Endothelial cell of umbilical vein (primary cell): ENCODE measurements around the gene MARCHF9. TPM values are rescaled to one million over a fixed set of nuclear protein-coding genes. Genes with fewer than 3 reads are reported as not detected.

Experiments used
- BruUV-seq: library from RNA; stranded (reverse); fragments of 400-500 nt; replicated peaks from 2 replicates; lab custom pipeline; 2021; lab: Mats Ljungman, UMichigan
- CTCF ChIA-PET: fragments of 300-600, 350-600 bp; sonication (Branson Sonifier 250); formaldehyde crosslinking; loops from one replicate; lab custom pipeline; 2021; ENCODE audit warnings: antibody characterized with exemption, inconsistent platforms; lab: Charles Lee
- POLR2A ChIA-PET: fragments of 300-600, 350-600 bp; sonication (Branson Sonifier 250); formaldehyde crosslinking; loops from one replicate; lab custom pipeline; 2021; ENCODE audit warnings: antibody characterized with exemption, inconsistent platforms; lab: Charles Lee
- DNase-seq: peaks from one replicate; pipeline ENCODE4 v3.0.0-alpha.2; 2011; ENCODE audit warnings: low read depth, low spot score
- FAIRE-seq: peaks from 2 replicates; lab custom pipeline; 2011; peaks lifted over from hg19 to GRCh38; lab: Jason Lieb, UNC
- H2AFZ ChIP-seq: 2 replicates; pipeline ENCODE4 v1.6.0; 2012; ENCODE audit warnings: low read depth, low read length, control low read depth, inconsistent platforms
- H3K27ac ChIP-seq: 2 replicates; pipeline ENCODE4 v1.5.1; 2011; ENCODE audit warnings: low read depth, mild to moderate bottlenecking, control low read depth, low read length, moderate library complexity; ENCODE audit not compliant: insufficient read depth
- H3K27me3 ChIP-seq, 2 experiments: 2 replicates each; pipeline versions ENCODE4 v1.6.0 to v1.6.1; 2011; ENCODE audit warnings: low read length in 2 of 2, mixed read lengths in 1 of 2; ENCODE audit not compliant: control insufficient read depth in 2 of 2, insufficient read depth in 2 of 2
- H3K36me3 ChIP-seq, 2 experiments: 2 replicates in 1 of 2; 3 replicates in 1 of 2; pipeline ENCODE4 v1.5.1; 2011; ENCODE audit warnings: low read length in 2 of 2, mild to moderate bottlenecking in 1 of 2, moderate library complexity in 1 of 2; ENCODE audit not compliant: control insufficient read depth in 2 of 2, insufficient read depth in 2 of 2; ENCODE audit errors: extremely low read depth in 1 of 2
- H3K4me1 ChIP-seq: 3 replicates; pipeline ENCODE4 v1.5.1; 2011; ENCODE audit warnings: mild to moderate bottlenecking, low read length; ENCODE audit not compliant: control insufficient read depth, insufficient read depth; ENCODE audit errors: extremely low read depth
- H3K4me2 ChIP-seq: 2 replicates; pipeline ENCODE4 v1.6.1; 2011; ENCODE audit warnings: low read length, control low read depth, mixed read lengths; ENCODE audit not compliant: insufficient read depth
- H3K4me3 ChIP-seq, 3 experiments: fragments of 200-600 bp in 1 of 3; sonication (generic), shearing (Covaris generic) in 1 of 3; replicated peaks in 1 of 3; 2 replicates each; pipeline ENCODE4 v1.5.1; 2011 to 2016; ENCODE audit warnings: control low read depth in 3 of 3, low read length in 3 of 3, mild to moderate bottlenecking in 2 of 3, inconsistent platforms in 1 of 3, low read depth in 1 of 3, moderate library complexity in 1 of 3; ENCODE audit not compliant: insufficient read depth in 1 of 3
- H3K79me2 ChIP-seq: 2 replicates; pipeline ENCODE4 v1.6.0; 2012; ENCODE audit warnings: low read length, inconsistent platforms; ENCODE audit not compliant: control insufficient read depth, insufficient read depth
- H3K9ac ChIP-seq: replicated peaks from 2 replicates; pipeline ENCODE3; 2011; ENCODE audit warnings: low read length, control low read depth; ENCODE audit not compliant: insufficient read depth; ENCODE audit errors: extremely low read depth
- H3K9me1 ChIP-seq: replicated peaks from 3 replicates; pipeline ENCODE4 v1.6.0; 2011; ENCODE audit warnings: mild to moderate bottlenecking, low read length; ENCODE audit not compliant: control insufficient read depth, insufficient read depth; ENCODE audit errors: extremely low read depth
- H3K9me3 ChIP-seq: replicated peaks from 2 replicates; pipeline ENCODE4 v1.5.1; 2012; ENCODE audit warnings: low read length, inconsistent platforms; ENCODE audit not compliant: control insufficient read depth, insufficient read depth
- H4K20me1 ChIP-seq: replicated peaks from 2 replicates; pipeline ENCODE3; 2011; ENCODE audit warnings: mild to moderate bottlenecking, low read length; ENCODE audit not compliant: control insufficient read depth, insufficient read depth; ENCODE audit errors: extremely low read depth
- CTCF ChIP-seq, 2 donors: IDR thresholded peaks; 1 replicate in 1 of 2; 2 replicates in 1 of 2; pipeline ENCODE4 v1.5.1; 2011; ENCODE audit warnings: low read length in 2 of 2, mild to moderate bottlenecking in 2 of 2, moderate library complexity in 2 of 2, control low read depth in 1 of 2, inconsistent platforms in 1 of 2, low read depth in 1 of 2; ENCODE audit not compliant: insufficient read depth in 1 of 2; ENCODE audit errors: extremely low read depth in 1 of 2
- EZH2 ChIP-seq: IDR thresholded peaks from 2 replicates; pipeline ENCODE4 v1.6.1; 2012; ENCODE audit warnings: borderline replicate concordance, low read depth, mild to moderate bottlenecking, moderate library complexity, low read length, inconsistent platforms; ENCODE audit not compliant: severe bottlenecking
- FOS ChIP-seq: IDR thresholded peaks from 2 replicates; pipeline ENCODE4 v1.6.1; 2011; ENCODE audit warnings: mild to moderate bottlenecking, low read length, moderate library complexity, borderline replicate concordance; ENCODE audit not compliant: insufficient read depth
- GATA2 ChIP-seq: IDR thresholded peaks from 2 replicates; pipeline ENCODE4 v1.7.0; 2011; ENCODE audit warnings: low read depth, mild to moderate bottlenecking, moderate library complexity, mixed read lengths, low read length; ENCODE audit not compliant: insufficient read length, insufficient read depth
- JUN ChIP-seq: IDR thresholded peaks from 2 replicates; pipeline ENCODE4 v1.6.1; 2011; ENCODE audit warnings: borderline replicate concordance, low read depth; ENCODE audit not compliant: insufficient read length, insufficient read depth
- MAX ChIP-seq: IDR thresholded peaks from 2 replicates; pipeline ENCODE4 v1.6.1; 2011; ENCODE audit not compliant: insufficient read depth, insufficient read length
- MYC ChIP-seq: IDR thresholded peaks from one replicate; pipeline ENCODE4 v1.6.1; 2011; ENCODE audit warnings: mild to moderate bottlenecking, low read depth, low read length
- POLR2A ChIP-seq: IDR thresholded peaks from 2 replicates; pipeline ENCODE4 v1.6.1; 2012; ENCODE audit warnings: low read depth, mild to moderate bottlenecking, control low read depth, low read length
- POLR2AphosphoS5 ChIP-seq: IDR thresholded peaks from 2 replicates; pipeline ENCODE4 v1.6.1; 2012; ENCODE audit warnings: low read depth, mild to moderate bottlenecking, control low read depth, low read length, moderate library complexity; ENCODE audit not compliant: insufficient read depth
- dilution Hi-C: fragments of 300-500 bp; cut with MboI; formaldehyde crosslinking; loops from one replicate; pipeline ENCODE4 v1.15.0; 2019; ENCODE audit warnings: low sequenced_read_pairs; ENCODE audit not compliant: extremely low pct_ligation_motif_present
- intact Hi-C: fragments of 100-400 bp; cut with micrococcal nuclease; formaldehyde crosslinking; loops from one replicate; pipeline ENCODE4 v1.10.0; 2022
- polyA plus RNA-seq, 4 experiments: library from polyadenylated mRNA; depleted of rRNA in 3 of 4; stranded (reverse) in 3 of 4; unstranded in 1 of 4; fragments of >200 nt; gene quantifications; 2 replicates each; pipeline versions ENCODE4 v1.2.1 to v1.2.3, GENCODE V29; 2011 to 2012; ENCODE audit warnings: missing spikeins in 1 of 4
- total RNA-seq: library from RNA; stranded (reverse); gene quantifications from 2 replicates; pipeline ENCODE4 v1.2.3, GENCODE V29; 2021

Gene MARCHF9
- total and polyA plus RNA-seq, 2 donors (not counting 3 experiments of a cell fraction or from before 2014, with no cell fraction given): 4.6 to 4.8 TPM

GRCh38 chr12:57712701-57713100, 42.2 kb upstream of the MARCHF9 start:
- DNase-seq (no peak), FAIRE-seq (no peak)
- intact Hi-C loops (no loop called here), dilution Hi-C loops (no loop called here)
- Histone ChIP-seq H3K79me2 (no peaks in the 10 kb centered on the region), H4K20me1 (no peaks in the 10 kb centered on the region), H3K9me3 (no peaks in the 10 kb centered on the region), H2AFZ (no peak overlapping the region), H3K36me3 (peaks cover 0 to 20% of the 10 kb centered on the region in 2 experiments), H3K9me1 (no peaks in the 10 kb centered on the region), H3K4me3 (no peak overlapping the region), H3K4me2 (no peak overlapping the region), H3K9ac (no peak overlapping the region), H3K27me3 (no peaks in the 10 kb centered on the region), H3K27ac (no peak overlapping the region), H3K4me1 (no peaks in the 10 kb centered on the region)
- BruUV-seq: no TSS peak
- POLR2A ChIA-PET: no interaction called here
- CTCF ChIA-PET: interaction anchor here (1.3 to 1.7 kb wide), 2 partner anchors 13 to 129 kb away, joined by 4 to 8 read pairs; no protein-coding TSS in a partner anchor
- TF ChIP-seq CTCF (IDR thresholded peaks at IDR 0.05; ENCODE audit: extremely low read depth in 1 of 2, insufficient read depth in 1 of 2, low read depth in 1 of 2, low read length in 2 of 2): no peak
- no peak for TF ChIP-seq GATA2
- TF ChIP-seq MYC: no peak

GRCh38 chr12:57713209-57713608, 41.7 kb upstream of the MARCHF9 start:
- H3K36me3 ChIP-seq: peaks cover 0 to 25% of the 10 kb centered on the region in 2 experiments

More at GRCh38 chr12:57713209-57713608, 41.7 kb upstream of the MARCHF9 start:
- dilution Hi-C loops (no loop called here), intact Hi-C loops (no loop called here)
- DNase-seq (no peak), FAIRE-seq (no peak)
- Histone ChIP-seq H3K9me1 (no peaks in the 10 kb centered on the region), H3K4me2 (no peak overlapping the region), H3K9ac (no peak overlapping the region), H3K27ac (no peak overlapping the region), H2AFZ (no peak overlapping the region), H3K79me2 (no peaks in the 10 kb centered on the region), H3K9me3 (no peaks in the 10 kb centered on the region), H3K4me3 (no peak overlapping the region), H3K4me1 (no peaks in the 10 kb centered on the region), H3K27me3 (no peaks in the 10 kb centered on the region), H4K20me1 (no peaks in the 10 kb centered on the region)
- no TSS peak for BruUV-seq
- ChIA-PET CTCF (interaction anchor here (1.7 kb wide), 1 partner anchor 12 kb away, joined by 8 read pairs; no protein-coding TSS in a partner anchor), POLR2A (no interaction called here)
- no peak for TF ChIP-seq CTCF (IDR thresholded peaks at IDR 0.05; ENCODE audit: extremely low read depth in 1 of 2, insufficient read depth in 1 of 2, low read depth in 1 of 2, low read length in 2 of 2)
- no peak for TF ChIP-seq GATA2
- no peak for TF ChIP-seq EZH2
- TF ChIP-seq FOS: no peak
- TF ChIP-seq POLR2A: no peak
- TF ChIP-seq MAX: no peak
- no peak for TF ChIP-seq POLR2AphosphoS5
- no peak for TF ChIP-seq MYC
- TF ChIP-seq JUN: no peak
